Upper lobe of left lung (tissue), 6 donors: ENCODE results near the gene EXOC4. TPM values are rescaled to one million over a fixed set of nuclear protein-coding genes. Genes with fewer than 3 reads are reported as not detected.

Experiments used
- ATAC-seq, 2 donors: fragments of 200-7000 bp; cut with Tn5 transposase; one replicate each; pipeline ENCODE4 v1.9.1; 2022; ENCODE audit warnings: mild to moderate bottlenecking in 2 of 2, moderate library complexity in 2 of 2; ENCODE audit not compliant: low FRiP score in 2 of 2
- DNase-seq, 2 donors: peaks; one replicate each; pipeline ENCODE4 v3.0.0-alpha.2; 2019 to 2020
- H3K27ac ChIP-seq, 4 donors: fragments of 200-600 bp; sonication (generic); one replicate each; pipeline ENCODE4 v1.5.1; 2016 to 2019
- H3K27me3 ChIP-seq, 4 donors: fragments of 200-600 bp; sonication (generic); one replicate each; pipeline ENCODE4 v1.5.1; 2017 to 2019
- H3K36me3 ChIP-seq, 4 donors: fragments of 200-600 bp; sonication (generic); one replicate each; pipeline ENCODE4 v1.5.1; 2016 to 2019
- H3K4me1 ChIP-seq, 4 donors: fragments of 200-600 bp; sonication (generic); one replicate each; pipeline ENCODE4 v1.5.1; 2018 to 2019
- H3K4me3 ChIP-seq, 4 donors: fragments of 200-600 bp; sonication (generic); one replicate each; pipeline ENCODE4 v1.5.1; 2017 to 2019; ENCODE audit warnings: mild to moderate bottlenecking in 2 of 4, moderate library complexity in 1 of 4
- H3K9me3 ChIP-seq, 4 donors: fragments of 200-600 bp; sonication (generic); one replicate each; pipeline ENCODE4 v1.5.1; 2018 to 2019
- EP300 ChIP-seq, 4 donors: sonication (generic); formaldehyde crosslinking; IDR thresholded peaks; one replicate each; pipeline ENCODE4 v1.5.1; 2017; ENCODE audit warnings: antibody characterized with exemption in 4 of 4, control low read depth in 2 of 4
- POLR2A ChIP-seq, 4 donors: fragments of 450-650 bp; IDR thresholded peaks; one replicate each; pipeline ENCODE4 v1.5.1; 2016 to 2017; ENCODE audit warnings: antibody characterized with exemption in 4 of 4, mild to moderate bottlenecking in 2 of 4
- POLR2AphosphoS5 ChIP-seq, 2 donors: sonication (generic); formaldehyde crosslinking; IDR thresholded peaks; one replicate each; pipeline ENCODE4 v1.5.1; 2017; ENCODE audit warnings: antibody characterized with exemption in 2 of 2
- WGBS, 2 donors: methylation state at CpG; one replicate each; pipeline ENCODE4 v1.1.5; 2017 to 2018; 5-methylcytosine and 5-hydroxymethylcytosine counted together
- total RNA-seq, 6 donors: library from RNA; depleted of rRNA in 4 of 6; stranded (reverse); fragments of >200 nt in 4 of 6; gene quantifications; one replicate each; pipeline versions ENCODE4 v1.1.0 to v1.2.1, GENCODE V29; 2016 to 2021
- TF ChIP-seq, protein P1 (sequence below), 6 experiments: fragments of 450-650 bp in 4 of 6; fragments of 200-600 bp in 2 of 6; sonication (generic) in 2 of 6; IDR thresholded peaks; one replicate each; pipeline ENCODE4 v1.5.1; 2016 to 2019; ENCODE audit warnings: antibody characterized with exemption in 6 of 6
- donor health status: DM: no; HTN: no; CAD: no; lungs with moderate emphysema.
- donor health status: DM: no; HTN: yes; CAD: no; lungs with severe emphysema.

EXOC4 gene
- total RNA-seq, 6 donors from 2014 or later = 56.3 to 325 (median 99.4) TPM

GRCh38 chr7:133348250-133348649 is 95.4 kb downstream of the EXOC4 start:
- ATAC-seq (no peak), DNase-seq (no peak)
- no peaks in the 10 kb centered on the region for H3K36me3 ChIP-seq
- H3K27me3 ChIP-seq = no peaks in the 10 kb centered on the region
- H3K9me3 ChIP-seq = peaks cover 0 to 10% (median 6%) of the 10 kb centered on the region in 4 donors
- TF ChIP-seq POLR2A (IDR thresholded peaks at IDR 0.05) (no peak), POLR2AphosphoS5 (IDR thresholded peaks at IDR 0.05) (no peak)
- H3K27ac ChIP-seq = no peak overlapping the region
- no peaks in the 10 kb centered on the region for H3K4me1 ChIP-seq
- no peak overlapping the region for H3K4me3 ChIP-seq
- WGBS, 2 donors = 94 to 98% methylated on average over 5 of the region's 5 CpGs

DNA sequence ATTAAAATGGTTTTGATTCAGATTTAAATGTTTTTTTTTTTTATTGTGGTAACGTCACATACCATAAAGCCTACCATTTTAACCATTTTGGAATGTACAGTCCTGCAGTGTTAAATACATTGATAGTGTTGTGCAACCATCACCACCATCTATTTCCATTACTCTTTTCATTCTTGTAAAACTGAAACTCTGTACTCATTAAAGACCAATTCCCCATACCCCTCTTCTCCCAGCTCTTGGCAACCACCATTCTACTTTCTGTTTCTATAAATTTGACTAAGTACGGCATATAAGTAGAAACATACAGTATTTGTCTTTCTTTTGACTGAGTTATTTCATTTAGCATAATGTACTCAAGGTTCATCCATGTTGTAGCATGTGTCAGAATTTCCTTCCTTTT is 96.2 kb downstream of the EXOC4 start:
- Histone ChIP-seq H3K27me3 (no peaks in the 10 kb centered on the region), H3K4me3 (no peak overlapping the region), H3K9me3 (peaks cover 0 to 11% (median 6%) of the 10 kb centered on the region in 4 donors), H3K4me1 (no peaks in the 10 kb centered on the region), H3K27ac (no peak overlapping the region), H3K36me3 (no peaks in the 10 kb centered on the region)
- no peak for DNase-seq
- no peak for ATAC-seq
- no peak for TF ChIP-seq POLR2A (IDR thresholded peaks at IDR 0.05)
- TF ChIP-seq, protein P1, sequence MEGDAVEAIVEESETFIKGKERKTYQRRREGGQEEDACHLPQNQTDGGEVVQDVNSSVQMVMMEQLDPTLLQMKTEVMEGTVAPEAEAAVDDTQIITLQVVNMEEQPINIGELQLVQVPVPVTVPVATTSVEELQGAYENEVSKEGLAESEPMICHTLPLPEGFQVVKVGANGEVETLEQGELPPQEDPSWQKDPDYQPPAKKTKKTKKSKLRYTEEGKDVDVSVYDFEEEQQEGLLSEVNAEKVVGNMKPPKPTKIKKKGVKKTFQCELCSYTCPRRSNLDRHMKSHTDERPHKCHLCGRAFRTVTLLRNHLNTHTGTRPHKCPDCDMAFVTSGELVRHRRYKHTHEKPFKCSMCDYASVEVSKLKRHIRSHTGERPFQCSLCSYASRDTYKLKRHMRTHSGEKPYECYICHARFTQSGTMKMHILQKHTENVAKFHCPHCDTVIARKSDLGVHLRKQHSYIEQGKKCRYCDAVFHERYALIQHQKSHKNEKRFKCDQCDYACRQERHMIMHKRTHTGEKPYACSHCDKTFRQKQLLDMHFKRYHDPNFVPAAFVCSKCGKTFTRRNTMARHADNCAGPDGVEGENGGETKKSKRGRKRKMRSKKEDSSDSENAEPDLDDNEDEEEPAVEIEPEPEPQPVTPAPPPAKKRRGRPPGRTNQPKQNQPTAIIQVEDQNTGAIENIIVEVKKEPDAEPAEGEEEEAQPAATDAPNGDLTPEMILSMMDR (IDR thresholded peaks at IDR 0.05) = no peak
- no peak for TF ChIP-seq POLR2AphosphoS5 (IDR thresholded peaks at IDR 0.05)
- TF ChIP-seq EP300 (IDR thresholded peaks at IDR 0.05) = no peak
- 91 to 97% methylated on average over 2 of the region's 2 CpGs for WGBS, 2 donors

GRCh38 chr7:133352430-133352829 is 99.6 kb downstream of the EXOC4 start:
- TF ChIP-seq EP300 (IDR thresholded peaks at IDR 0.05) = no peak
- TF ChIP-seq, protein P1 (IDR thresholded peaks at IDR 0.05) = no peak
- no peak for TF ChIP-seq POLR2A (IDR thresholded peaks at IDR 0.05)
- TF ChIP-seq POLR2AphosphoS5 (IDR thresholded peaks at IDR 0.05) = no peak
- DNase-seq (no peak), ATAC-seq (no peak)
- Histone ChIP-seq H3K36me3 (peaks cover 0 to 6% (median 2%) of the 10 kb centered on the region in 4 donors), H3K9me3 (peaks cover 0 to 11% (median 6%) of the 10 kb centered on the region in 4 donors), H3K27ac (no peak overlapping the region), H3K4me1 (peaks cover 0 to 4% (median 0%) of the 10 kb centered on the region in 4 donors), H3K27me3 (no peaks in the 10 kb centered on the region), H3K4me3 (no peak overlapping the region)
- 97 to 99% methylated on average over 2 of the region's 2 CpGs for WGBS, 2 donors

- DNase-seq (no peak), ATAC-seq (no peak)
- Histone ChIP-seq H3K9me3 (peaks cover 0 to 11% (median 6%) of the 10 kb centered on the region in 4 donors), H3K36me3 (peaks cover 0 to 6% (median 2%) of the 10 kb centered on the region in 4 donors), H3K27me3 (no peaks in the 10 kb centered on the region), H3K27ac (no peak overlapping the region), H3K4me1 (peaks cover 0 to 4% (median 0%) of the 10 kb centered on the region in 4 donors), H3K4me3 (no peak overlapping the region)
- 91 to 93% methylated on average over 1 of the region's 1 CpG for WGBS, 2 donors
- TF ChIP-seq EP300 (IDR thresholded peaks at IDR 0.05) (no peak), POLR2A (IDR thresholded peaks at IDR 0.05) (no peak)
- TF ChIP-seq, protein P1 (IDR thresholded peaks at IDR 0.05) = no peak
Observed at GRCh38 chr7:133353775-133354174, 100.9 kb downstream of the EXOC4 start.

DNA sequence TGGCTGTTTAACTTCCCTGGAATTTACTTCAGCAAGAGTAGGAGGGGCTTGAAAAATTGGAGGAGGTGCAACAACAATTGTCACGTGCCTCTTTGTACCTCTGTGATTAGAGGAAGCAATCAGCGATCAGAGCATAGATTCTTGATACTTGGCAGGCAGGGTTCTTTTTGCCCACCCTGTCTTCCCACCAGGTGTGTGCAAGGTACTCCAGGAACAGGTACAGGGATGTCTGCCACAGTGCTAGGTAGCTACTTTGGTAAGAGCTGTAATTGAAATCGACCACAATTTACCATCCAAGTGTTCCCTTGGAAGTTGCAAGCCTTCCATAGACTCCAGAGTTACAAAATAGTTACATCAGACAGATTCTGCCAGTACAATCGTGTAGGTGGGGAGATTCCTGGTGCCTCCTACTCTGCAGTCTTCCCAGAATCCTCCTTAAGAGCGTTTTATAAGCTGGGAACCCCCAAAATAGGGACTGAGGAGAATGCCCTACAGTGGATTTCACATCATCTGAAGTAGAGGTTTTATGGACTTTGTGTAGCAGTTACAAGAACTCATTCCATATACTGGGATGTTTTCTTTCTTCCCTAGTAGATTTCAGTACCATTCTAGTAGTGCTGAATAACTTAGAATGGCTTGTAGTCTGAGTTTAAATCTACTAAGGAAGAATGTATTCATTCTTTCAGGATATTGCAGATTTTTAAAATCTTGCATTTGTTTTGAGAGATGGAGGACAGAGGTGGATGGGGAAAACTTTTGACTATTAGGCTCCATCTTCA is 101.9 kb downstream of the EXOC4 start:
- 90 to 95% methylated on average over 5 of the region's 5 CpGs for WGBS, 2 donors
- Histone ChIP-seq H3K27me3 (no peaks in the 10 kb centered on the region), H3K36me3 (peaks cover 0 to 6% (median 2%) of the 10 kb centered on the region in 4 donors), H3K27ac (no peak overlapping the region), H3K4me1 (peaks cover 0 to 4% (median 0%) of the 10 kb centered on the region in 4 donors), H3K9me3 (peaks cover 0 to 11% (median 6%) of the 10 kb centered on the region in 4 donors), H3K4me3 (no peak overlapping the region)
- ATAC-seq (no peak), DNase-seq (no peak)
- no peak for TF ChIP-seq POLR2A (IDR thresholded peaks at IDR 0.05)
- no peak for TF ChIP-seq POLR2AphosphoS5 (IDR thresholded peaks at IDR 0.05)
- TF ChIP-seq EP300 (IDR thresholded peaks at IDR 0.05) = no peak
- TF ChIP-seq, protein P1 (IDR thresholded peaks at IDR 0.05) = no peak
